Ishikawa (cell line): ENCODE measurements around the gene NLRP5.
A peak's percentile ranks its signal among the peaks of the same experiment; 100 is the strongest.

Source experiments
- CEBPB ChIP-seq: IDR thresholded peaks from 2 replicates; pipeline ENCODE4 v1.6.1; 2012
- CREB1 ChIP-seq: IDR thresholded peaks from 2 replicates; pipeline ENCODE4 v1.6.1; 2012; ENCODE audit warnings: low read depth
- EP300 ChIP-seq: IDR thresholded peaks from 2 replicates; pipeline ENCODE4 v1.6.1; 2012; ENCODE audit warnings: borderline replicate concordance
- MAX ChIP-seq: IDR thresholded peaks from 2 replicates; pipeline ENCODE4 v1.6.1; 2012
- RAD21 ChIP-seq: IDR thresholded peaks from 2 replicates; pipeline ENCODE4 v1.6.1; 2012; ENCODE audit warnings: low read depth
- REST ChIP-seq: IDR thresholded peaks from 2 replicates; pipeline ENCODE4 v1.6.1; 2012; ENCODE audit warnings: low read depth, mild to moderate bottlenecking
- ZBTB7A ChIP-seq: IDR thresholded peaks from 2 replicates; pipeline ENCODE4 v1.6.1; 2012; ENCODE audit warnings: low read depth

DNA sequence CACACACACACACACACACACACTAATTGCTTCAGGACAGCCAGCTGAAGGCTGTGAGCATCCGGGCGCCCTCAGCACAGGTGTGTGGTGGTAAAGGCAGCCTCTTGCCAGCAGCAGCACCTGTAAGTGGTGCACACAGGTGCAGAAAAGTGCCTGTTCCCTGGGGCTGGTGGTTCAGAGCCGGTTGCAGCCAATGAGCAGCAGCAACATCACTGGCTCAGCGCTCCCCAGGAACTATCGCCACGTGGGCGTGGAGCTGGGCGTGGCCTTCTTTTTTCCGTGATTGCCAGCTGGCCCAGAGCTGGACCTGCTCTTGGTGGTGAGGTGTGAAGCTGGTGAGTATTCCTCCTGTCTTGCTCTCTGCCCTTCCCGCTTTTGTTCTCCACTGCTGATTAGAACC is at the start of gene NLRP5:
- no peak for TF ChIP-seq CEBPB
- TF ChIP-seq CREB1, result no peak
- no peak for TF ChIP-seq REST
- TF ChIP-seq ZBTB7A, result no peak
- TF ChIP-seq RAD21, result no peak
- no peak for TF ChIP-seq EP300
- 0 out of 2 replicates have a peak, but pooled peaks have one; percentile 24 for TF ChIP-seq MAX
